Measurements from ENCODE around the gene SORCS2. TPM values are rescaled to one million over a fixed set of nuclear protein-coding genes. Genes with fewer than 3 reads are reported as not detected.

SORCS2 gene
- polyA plus RNA-seq, 1 donor, result 8.5 TPM

GRCh38 chr4:7325541-7325940 lies 133.2 kb downstream of the SORCS2 start:
- DNase-seq, result no peak

- DNase-seq, result no peak
Observed at GRCh38 chr4:7326306-7326692, 134.0 kb downstream of the SORCS2 start.

- DNase-seq, result no peak
Observed at GRCh38 chr4:7326693-7327340, 134.5 kb downstream of the SORCS2 start.

GRCh38 chr4:7327341-7327885 lies 135.1 kb downstream of the SORCS2 start:
- DNase-seq, result no peak

- no peak for DNase-seq
Observed at GRCh38 chr4:7328162-7328912, 136.0 kb downstream of the SORCS2 start.

GRCh38 chr4:7328913-7329638 lies 136.7 kb downstream of the SORCS2 start:
- DNase-seq, result no peak

- DNase-seq, result no peak
Observed at GRCh38 chr4:7330031-7330596, 137.8 kb downstream of the SORCS2 start.

GRCh38 chr4:7330811-7331681 lies 138.7 kb downstream of the SORCS2 start:
- no peak for DNase-seq

GRCh38 chr4:7331682-7332000 lies 139.3 kb downstream of the SORCS2 start:
- no peak for DNase-seq

GRCh38 chr4:7332216-7333023 lies 140.1 kb downstream of the SORCS2 start:
- DNase-seq, result no peak

- DNase-seq, result no peak
Observed at GRCh38 chr4:7333024-7333780, 140.9 kb downstream of the SORCS2 start.

- no peak for DNase-seq
Observed at GRCh38 chr4:7333801-7334421, 141.6 kb downstream of the SORCS2 start.

- no peak for DNase-seq
Observed at GRCh38 chr4:7334521-7335275, 142.4 kb downstream of the SORCS2 start.

GRCh38 chr4:7335344-7336066 lies 143.2 kb downstream of the SORCS2 start:
- no peak for DNase-seq

- no peak for DNase-seq
Observed at GRCh38 chr4:7336067-7336569, 143.8 kb downstream of the SORCS2 start.

- DNase-seq, result no peak
Observed at GRCh38 chr4:7336732-7337131, 144.4 kb downstream of the SORCS2 start.

- DNase-seq, result no peak
Observed at GRCh38 chr4:7337196-7338058, 145.1 kb downstream of the SORCS2 start.
